Stimulated activated CD4-positive, alpha-beta T cell treated with anti-CD3 and anti-CD28 coated beads, TNF-alpha, amount 100 ng/mL, for 4 hours (primary cell): Measurements from ENCODE around the gene DEPDC5.

Experiments used
- DNase-seq, 3 experiments: peaks; one replicate each; pipeline ENCODE4 v3.0.0-alpha.2; 2020; ENCODE audit warnings: low read depth in 3 of 3

DEPDC5 gene

GRCh38 chr22:31950226-31950625 lies 196.4 kb downstream of the DEPDC5 start:
- DNase-seq, result no peak

GRCh38 chr22:31951194-31952093 lies 197.6 kb downstream of the DEPDC5 start:
- DNase-seq, result no peak

GRCh38 chr22:31952094-31952401 lies 198.2 kb downstream of the DEPDC5 start:
- DNase-seq, result no peak

GRCh38 chr22:31952472-31952871 lies 198.7 kb downstream of the DEPDC5 start:
- DNase-seq, result no peak

- no peak for DNase-seq
Observed at GRCh38 chr22:31953261-31953660, 199.4 kb downstream of the DEPDC5 start.

- no peak for DNase-seq
Observed at GRCh38 chr22:31954535-31955523, 201.0 kb downstream of the DEPDC5 start.

GRCh38 chr22:31956360-31956759 lies 202.5 kb downstream of the DEPDC5 start:
- no peak for DNase-seq
